SK-N-SH treated with all-trans-retinoic acid at 6 μM for 48 hours (cell line): ENCODE data around the gene DUSP6.

Experiments used
- ATAC-seq: fragments of 200-7000 bp; cut with Tn5 transposase; 3 replicates; pipeline ENCODE4 v1.9.1; 2020; ENCODE audit warnings: mild to moderate bottlenecking, moderate library complexity
- ARNTL ChIP-seq: fragments of 450-650 bp; formaldehyde crosslinking; IDR thresholded peaks from 2 replicates; pipeline ENCODE4 v1.5.0; 2020; ENCODE audit warnings: low read depth, mild to moderate bottlenecking, moderate library complexity, borderline replicate concordance
- BACH2 ChIP-seq: fragments of 250-450 bp; sonication (Bioruptor Pico); IDR thresholded peaks from 2 replicates; pipeline ENCODE4 v1.9.0; 2021; ENCODE audit warnings: mild to moderate bottlenecking, borderline replicate concordance
- CSDC2 ChIP-seq: fragments of 250-450 bp; sonication (Bioruptor Pico); IDR thresholded peaks from 2 replicates; pipeline ENCODE4 v1.5.0; 2020; ENCODE audit warnings: mild to moderate bottlenecking, moderate library complexity
- CSRNP3 ChIP-seq: fragments of 250-450 bp; sonication (Bioruptor Pico); IDR thresholded peaks from 2 replicates; pipeline ENCODE4 v1.5.1; 2021; ENCODE audit warnings: mild to moderate bottlenecking, moderate library complexity
- ESRRG ChIP-seq: fragments of 250-450 bp; sonication (Bioruptor Pico); IDR thresholded peaks from 2 replicates; pipeline ENCODE4 v1.6.1; 2021; ENCODE audit warnings: mild to moderate bottlenecking
- ISL1 ChIP-seq: fragments of 250-450 bp; sonication (Bioruptor Pico); IDR thresholded peaks from 2 replicates; pipeline ENCODE4 v2.1.2; 2022; ENCODE audit warnings: mild to moderate bottlenecking, moderate library complexity
- POU6F1 ChIP-seq: fragments of 250-450 bp; sonication (Bioruptor Pico); IDR thresholded peaks from 2 replicates; pipeline ENCODE4 v1.8.0; 2021; ENCODE audit warnings: low read depth, mild to moderate bottlenecking, moderate library complexity, borderline replicate concordance
- PPARA ChIP-seq: fragments of 250-450 bp; sonication (Bioruptor Pico); IDR thresholded peaks from 2 replicates; pipeline ENCODE4 v1.5.0; 2020; ENCODE audit warnings: mild to moderate bottlenecking, borderline replicate concordance
- RARB ChIP-seq: fragments of 250-450 bp; sonication (Bioruptor Pico); IDR thresholded peaks from 2 replicates; pipeline ENCODE4 v1.8.0; 2021; ENCODE audit warnings: mild to moderate bottlenecking, moderate library complexity
- SNAI2 ChIP-seq: fragments of 250-450 bp; sonication (Bioruptor Pico); IDR thresholded peaks from 2 replicates; pipeline ENCODE4 v1.5.0; 2020; ENCODE audit warnings: mild to moderate bottlenecking, moderate library complexity
- TCF4 ChIP-seq: fragments of 250-450 bp; sonication (Bioruptor Pico); IDR thresholded peaks from 2 replicates; pipeline ENCODE4 v1.8.0; 2021; ENCODE audit warnings: mild to moderate bottlenecking, moderate library complexity, borderline replicate concordance
- TOX ChIP-seq: fragments of 250-450 bp; sonication (Bioruptor Pico); IDR thresholded peaks from 2 replicates; pipeline ENCODE4 v1.8.0; 2021; ENCODE audit warnings: mild to moderate bottlenecking, moderate library complexity, borderline replicate concordance
- ZFP3 ChIP-seq: fragments of 250-450 bp; sonication (Bioruptor Pico); IDR thresholded peaks from 2 replicates; pipeline ENCODE4 v1.5.0; 2020; ENCODE audit warnings: mild to moderate bottlenecking, moderate library complexity
- ZNF70 ChIP-seq: fragments of 450-650 bp; formaldehyde crosslinking; IDR thresholded peaks from 2 replicates; pipeline ENCODE4 v1.5.0; 2020; ENCODE audit warnings: mild to moderate bottlenecking, moderate library complexity
- ZNF8 ChIP-seq: fragments of 450-650 bp; formaldehyde crosslinking; IDR thresholded peaks from 2 replicates; pipeline ENCODE4 v1.5.0; 2020; ENCODE audit warnings: mild to moderate bottlenecking, moderate library complexity
- TF ChIP-seq, protein P1 (sequence below): fragments of 250-450 bp; sonication (Bioruptor Pico); IDR thresholded peaks from 2 replicates; pipeline ENCODE4 v1.8.0; 2020; ENCODE audit warnings: mild to moderate bottlenecking, moderate library complexity, borderline replicate concordance
- TF ChIP-seq, protein P2 (sequence below): fragments of 250-450 bp; sonication (Bioruptor Pico); IDR thresholded peaks from 2 replicates; pipeline ENCODE4 v1.5.1; 2020; ENCODE audit warnings: low read depth, mild to moderate bottlenecking, moderate library complexity

Gene DUSP6

GRCh38 chr12:89314060-89314761, 38.1 kb downstream of the DUSP6 start:
- TF ChIP-seq, protein P1, sequence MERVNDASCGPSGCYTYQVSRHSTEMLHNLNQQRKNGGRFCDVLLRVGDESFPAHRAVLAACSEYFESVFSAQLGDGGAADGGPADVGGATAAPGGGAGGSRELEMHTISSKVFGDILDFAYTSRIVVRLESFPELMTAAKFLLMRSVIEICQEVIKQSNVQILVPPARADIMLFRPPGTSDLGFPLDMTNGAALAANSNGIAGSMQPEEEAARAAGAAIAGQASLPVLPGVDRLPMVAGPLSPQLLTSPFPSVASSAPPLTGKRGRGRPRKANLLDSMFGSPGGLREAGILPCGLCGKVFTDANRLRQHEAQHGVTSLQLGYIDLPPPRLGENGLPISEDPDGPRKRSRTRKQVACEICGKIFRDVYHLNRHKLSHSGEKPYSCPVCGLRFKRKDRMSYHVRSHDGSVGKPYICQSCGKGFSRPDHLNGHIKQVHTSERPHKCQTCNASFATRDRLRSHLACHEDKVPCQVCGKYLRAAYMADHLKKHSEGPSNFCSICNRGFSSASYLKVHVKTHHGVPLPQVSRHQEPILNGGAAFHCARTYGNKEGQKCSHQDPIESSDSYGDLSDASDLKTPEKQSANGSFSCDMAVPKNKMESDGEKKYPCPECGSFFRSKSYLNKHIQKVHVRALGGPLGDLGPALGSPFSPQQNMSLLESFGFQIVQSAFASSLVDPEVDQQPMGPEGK (CRISPR knock-in tag) = no peak
- TF ChIP-seq CSRNP3 (CRISPR knock-in tag) (no peak), TCF4 (CRISPR knock-in tag) (no peak), ARNTL (CRISPR knock-in tag) (no peak)
- ATAC-seq = no peak

- TF ChIP-seq PPARA (CRISPR knock-in tag) = no peak
- no peak for TF ChIP-seq ZNF8 (CRISPR knock-in tag)
- TF ChIP-seq TOX = no peak
- ATAC-seq = no peak
Measured at GRCh38 chr12:89311703-89312293, 40.5 kb downstream of the DUSP6 start.

GRCh38 chr12:89309815-89310214, 42.5 kb downstream of the DUSP6 start:
- TF ChIP-seq POU6F1 (CRISPR knock-in tag) (no peak), BACH2 (CRISPR knock-in tag) (no peak), CSDC2 (CRISPR knock-in tag) (no peak), ESRRG (CRISPR knock-in tag) (no peak), ZFP3 (CRISPR knock-in tag) (no peak), ISL1 (no peak), ZNF70 (no peak), ZNF8 (CRISPR knock-in tag) (no peak), ARNTL (CRISPR knock-in tag) (no peak)
- TF ChIP-seq, protein P1 (CRISPR knock-in tag) = no peak
- ATAC-seq = no peak

DNA sequence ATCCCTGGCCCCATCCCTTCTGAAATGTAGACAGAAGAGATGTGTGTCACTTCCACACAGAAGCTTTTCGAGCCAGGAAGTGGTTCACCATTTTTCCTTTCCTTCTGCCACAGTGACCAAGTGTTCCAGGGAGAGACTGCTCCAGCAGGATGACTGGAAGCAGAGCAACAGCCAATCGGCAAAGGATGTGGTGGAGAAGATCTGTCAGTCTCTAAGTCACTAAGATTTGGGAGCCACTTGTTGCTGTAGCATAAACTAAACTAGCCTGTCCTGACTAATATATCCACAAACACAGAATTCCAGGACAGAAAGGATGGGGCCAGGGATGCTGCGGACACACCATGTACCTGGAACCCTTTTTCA, 42.9 kb downstream of the DUSP6 start:
- ATAC-seq = no peak
- TF ChIP-seq, protein P2, sequence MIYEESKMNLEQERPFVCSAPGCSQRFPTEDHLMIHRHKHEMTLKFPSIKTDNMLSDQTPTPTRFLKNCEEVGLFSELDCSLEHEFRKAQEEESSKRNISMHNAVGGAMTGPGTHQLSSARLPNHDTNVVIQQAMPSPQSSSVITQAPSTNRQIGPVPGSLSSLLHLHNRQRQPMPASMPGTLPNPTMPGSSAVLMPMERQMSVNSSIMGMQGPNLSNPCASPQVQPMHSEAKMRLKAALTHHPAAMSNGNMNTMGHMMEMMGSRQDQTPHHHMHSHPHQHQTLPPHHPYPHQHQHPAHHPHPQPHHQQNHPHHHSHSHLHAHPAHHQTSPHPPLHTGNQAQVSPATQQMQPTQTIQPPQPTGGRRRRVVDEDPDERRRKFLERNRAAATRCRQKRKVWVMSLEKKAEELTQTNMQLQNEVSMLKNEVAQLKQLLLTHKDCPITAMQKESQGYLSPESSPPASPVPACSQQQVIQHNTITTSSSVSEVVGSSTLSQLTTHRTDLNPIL (CRISPR knock-in tag) = no peak
- TF ChIP-seq POU6F1 (CRISPR knock-in tag) = no peak
- TF ChIP-seq TOX = no peak
- no peak for TF ChIP-seq SNAI2 (CRISPR knock-in tag)
- no peak for TF ChIP-seq TCF4 (CRISPR knock-in tag)
- no peak for TF ChIP-seq RARB (CRISPR knock-in tag)
- no peak for TF ChIP-seq ZNF8 (CRISPR knock-in tag)
- TF ChIP-seq ESRRG (CRISPR knock-in tag) = no peak
- no peak for TF ChIP-seq ZFP3 (CRISPR knock-in tag)
- TF ChIP-seq ISL1 = no peak
